ENCODE results near the gene RBM33.

The RBM33 gene

GRCh38 chr7:155775691-155776090, 131.2 kb downstream of the RBM33 start:
- DNase-seq, result no peak

GRCh38 chr7:155776606-155777005, 132.1 kb downstream of the RBM33 start:
- DNase-seq, result no peak

GRCh38 chr7:155778349-155778748, 133.9 kb downstream of the RBM33 start:
- no peak for DNase-seq

- no peak for DNase-seq
Observed at GRCh38 chr7:155780884-155781283, 136.4 kb downstream of the RBM33 start.

- no peak for DNase-seq
Observed at GRCh38 chr7:155781433-155781832, 137.0 kb downstream of the RBM33 start.

GRCh38 chr7:155782466-155782865, 138.0 kb downstream of the RBM33 start:
- DNase-seq, result no peak

- DNase-seq, result no peak
Observed at GRCh38 chr7:155785536-155785935, 141.1 kb downstream of the RBM33 start.

- DNase-seq, result no peak
Observed at GRCh38 chr7:155786491-155786890, 142.0 kb downstream of the RBM33 start.

- DNase-seq, result no peak
Observed at GRCh38 chr7:155787171-155787851, 142.8 kb downstream of the RBM33 start.

- DNase-seq, result no peak
Observed at GRCh38 chr7:155788616-155789000, 144.1 kb downstream of the RBM33 start.

GRCh38 chr7:155789001-155789725, 144.7 kb downstream of the RBM33 start:
- no peak for DNase-seq

GRCh38 chr7:155790666-155791065, 146.2 kb downstream of the RBM33 start:
- no peak for DNase-seq

GRCh38 chr7:155791214-155791737, 146.8 kb downstream of the RBM33 start:
- no peak for DNase-seq

GRCh38 chr7:155791836-155792235, 147.4 kb downstream of the RBM33 start:
- DNase-seq, result no peak

GRCh38 chr7:155792315-155792960, 148.0 kb downstream of the RBM33 start:
- DNase-seq, result no peak

GRCh38 chr7:155792999-155793560, 148.6 kb downstream of the RBM33 start:
- DNase-seq, result no peak

- no peak for DNase-seq
Observed at GRCh38 chr7:155793720-155794119, 149.3 kb downstream of the RBM33 start.

- DNase-seq, result no peak
Observed at GRCh38 chr7:155794196-155794595, 149.7 kb downstream of the RBM33 start.

GRCh38 chr7:155795401-155795800, 150.9 kb downstream of the RBM33 start:
- no peak for DNase-seq

- no peak for DNase-seq
Observed at GRCh38 chr7:155795951-155796350, 151.5 kb downstream of the RBM33 start.

GRCh38 chr7:155796381-155797261, 152.2 kb downstream of the RBM33 start:
- DNase-seq, result peak; percentile 76
